SK-N-SH (cell line): ENCODE data around the gene PDE4D. TPM values are rescaled to one million over a fixed set of nuclear protein-coding genes. Genes with fewer than 3 reads are reported as not detected.

Experiments
- CTCF ChIA-PET: fragments of 300-600, 350-600 bp; formaldehyde crosslinking; extraction: SDS; loops from one replicate; lab custom pipeline; 2021; lab: Yijun Ruan, JAX
- POLR2A ChIA-PET: fragments of 350-600 bp; sonication (Branson Sonifier 250); formaldehyde crosslinking; extraction: SDS; loops from one replicate; lab custom pipeline; 2020; ENCODE audit warnings: antibody characterized with exemption, inconsistent platforms; lab: Yijun Ruan, JAX
- DNase-seq: peaks from one replicate; pipeline ENCODE4 v3.0.0; 2012
- H2AFZ ChIP-seq: fragments of 200-600 bp; sonication (generic); 2 replicates; pipeline ENCODE4 v1.8.1; 2016; ENCODE audit warnings: antibody characterized with exemption, mild to moderate bottlenecking, low read depth
- H3F3A ChIP-seq: fragments of 200-600 bp; sonication (generic); replicated peaks from 2 replicates; pipeline ENCODE3; 2016; ENCODE audit warnings: antibody characterized with exemption, mild to moderate bottlenecking; ENCODE audit not compliant: insufficient read depth
- H3K27ac ChIP-seq, 2 experiments: fragments of 200-500 bp in 1 of 2; fragments of 200-600 bp in 1 of 2; sonication (Bioruptor generic) in 1 of 2; sonication (generic), shearing (Covaris generic) in 1 of 2; 2 replicates each; pipeline versions ENCODE4 v1.5.1 to v1.6.1; 2014 to 2016; ENCODE audit warnings: low read depth in 2 of 2, inconsistent platforms in 1 of 2, low read length in 1 of 2, mild to moderate bottlenecking in 1 of 2, mixed read lengths in 1 of 2
- H3K27me3 ChIP-seq: fragments of 200-600 bp; sonication (generic), shearing (Covaris generic); 2 replicates; pipeline ENCODE4 v1.6.1; 2016; ENCODE audit warnings: mixed run types; ENCODE audit not compliant: insufficient read depth
- H3K36me3 ChIP-seq, 2 experiments: fragments of 200-500 bp in 1 of 2; fragments of 200-600 bp in 1 of 2; sonication (Bioruptor generic) in 1 of 2; sonication (generic) in 1 of 2; replicated peaks in 1 of 2; 2 replicates each; pipeline versions ENCODE3 to v1.5.1; 2014 to 2016; ENCODE audit warnings: low read length in 1 of 2, mild to moderate bottlenecking in 1 of 2; ENCODE audit not compliant: insufficient read depth in 2 of 2, control insufficient read depth in 1 of 2
- H3K4me1 ChIP-seq, 2 experiments: fragments of 200-500 bp in 1 of 2; fragments of 200-600 bp in 1 of 2; sonication (Bioruptor generic) in 1 of 2; sonication (generic), shearing (Covaris generic) in 1 of 2; 2 replicates each; pipeline versions ENCODE4 v1.5.1 to v1.6.1; 2014 to 2016; ENCODE audit warnings: low read depth in 1 of 2, low read length in 1 of 2, mixed run types in 1 of 2; ENCODE audit not compliant: insufficient read depth in 2 of 2, control insufficient read depth in 1 of 2
- H3K4me2 ChIP-seq: fragments of 200-600 bp; sonication (generic), shearing (Covaris generic); 2 replicates; pipeline ENCODE4 v1.6.1; 2017; ENCODE audit warnings: mixed run types
- H3K4me3 ChIP-seq, 2 experiments: fragments of 200-500 bp in 1 of 2; fragments of 200-600 bp in 1 of 2; sonication (Bioruptor generic) in 1 of 2; sonication (generic), shearing (Covaris generic) in 1 of 2; 2 replicates each; pipeline versions ENCODE4 v1.5.1 to v1.8.1; 2014 to 2016; ENCODE audit warnings: low read depth in 2 of 2, inconsistent platforms in 1 of 2, low read length in 1 of 2, mild to moderate bottlenecking in 1 of 2, mixed read lengths in 1 of 2, moderate library complexity in 1 of 2
- H3K79me2 ChIP-seq: fragments of 200-600 bp; sonication (generic); 2 replicates; pipeline ENCODE4 v1.8.1; 2017; ENCODE audit warnings: mild to moderate bottlenecking; ENCODE audit not compliant: insufficient read depth
- H3K9ac ChIP-seq: fragments of 200-600 bp; sonication (generic); 2 replicates; pipeline ENCODE4 v1.6.1; 2017; ENCODE audit warnings: mixed run types
- H3K9me2 ChIP-seq: fragments of 200-600 bp; sonication (generic); 2 replicates; pipeline ENCODE4 v1.6.1; 2017; ENCODE audit warnings: mixed run types
- H3K9me3 ChIP-seq: fragments of 200-600 bp; sonication (generic); 2 replicates; pipeline ENCODE4 v1.6.1; 2017; ENCODE audit warnings: mixed run types, mild to moderate bottlenecking, moderate library complexity
- H4K20me1 ChIP-seq: fragments of 200-600 bp; sonication (generic); 2 replicates; pipeline ENCODE4 v1.6.1; 2017; ENCODE audit warnings: mild to moderate bottlenecking, mixed run types; ENCODE audit not compliant: insufficient read depth
- IRF3 ChIP-seq: fragments of 150-350 bp; IDR thresholded peaks from 2 replicates; pipeline ENCODE4 v1.6.1; 2016; ENCODE audit warnings: mild to moderate bottlenecking, low read depth, low read length
- NFIC ChIP-seq: IDR thresholded peaks from 2 replicates; pipeline ENCODE4 v1.4.0; 2012; ENCODE audit warnings: borderline replicate concordance
- SIN3A ChIP-seq: IDR thresholded peaks from 2 replicates; pipeline ENCODE4 v1.6.1; 2012; ENCODE audit warnings: low read depth, mild to moderate bottlenecking, low read length, moderate library complexity, borderline replicate concordance
- SMC3 ChIP-seq: IDR thresholded peaks from 2 replicates; pipeline ENCODE4 v1.6.1; 2012; ENCODE audit warnings: low read depth, low read length, improper control_type of control experiment
- USF1 ChIP-seq: IDR thresholded peaks from 2 replicates; pipeline ENCODE4 v1.4.0; 2012; ENCODE audit warnings: low read depth, borderline replicate concordance
- WGBS: methylation state at CpG from one replicate; pipeline ENCODE4 v1.1.6; 2017; ENCODE audit warnings: low lambda C conversion rate; 5-methylcytosine and 5-hydroxymethylcytosine counted together
- polyA plus RNA-seq, 3 experiments: library from polyadenylated mRNA; depleted of rRNA; stranded (reverse); fragments of >200 nt; gene quantifications; 2 replicates each; pipeline ENCODE4 v1.2.3, GENCODE V29; 2012
- TF ChIP-seq, protein P1 (sequence below): IDR thresholded peaks from 2 replicates; pipeline ENCODE4; 2012

Gene PDE4D
- polyA plus RNA-seq, 1 of the 3 experiments (the other 2 are of a cell fraction): 2.4 TPM

DNA sequence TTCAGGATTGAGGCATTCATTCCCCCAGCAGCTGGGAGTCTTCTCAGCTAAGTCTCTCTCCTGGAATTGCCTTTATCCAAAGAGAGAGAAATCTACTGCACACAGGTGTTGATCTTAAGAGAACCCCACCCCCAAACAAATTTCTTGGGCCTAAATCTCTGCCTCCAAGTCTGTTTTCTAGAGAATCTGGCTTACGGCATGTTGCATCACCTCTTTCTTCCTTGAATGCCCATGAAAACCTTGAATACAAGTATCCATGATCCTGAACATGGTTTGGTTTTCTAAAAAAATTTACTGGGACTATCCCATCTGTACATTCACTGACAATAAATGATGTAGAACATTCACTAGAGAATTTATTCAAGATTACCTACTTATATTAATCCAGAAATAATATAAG is 401.6 kb downstream of the PDE4D start:
- Histone ChIP-seq H3K9me2 (no peaks in the 10 kb centered on the region), H3K79me2 (no peaks in the 10 kb centered on the region), H3K36me3 (no peaks in the 10 kb centered on the region), H3K27me3 (no peaks in the 10 kb centered on the region), H3K4me3 (no peak overlapping the region), H3K4me1 (peaks cover 0 to 11% of the 10 kb centered on the region in 2 experiments; a peak in 2 of 4 replicates), H3K27ac (no peak overlapping the region), H4K20me1 (no peaks in the 10 kb centered on the region), H3K9me3 (no peaks in the 10 kb centered on the region; the same call in 1 of the 2 replicates), H3K4me2 (no peak overlapping the region), H2AFZ (no peak overlapping the region), H3K9ac (no peak overlapping the region), H3F3A (no peaks in the 10 kb centered on the region)
- ChIA-PET CTCF (interaction anchor here (1.2 to 1.4 kb wide), 2 partner anchors 103 to 303 kb away, joined by 4 read pairs; no protein-coding TSS in a partner anchor), POLR2A (no interaction called here)
- no peak for TF ChIP-seq SMC3
- TF ChIP-seq NFIC: no peak
- no peak for TF ChIP-seq IRF3
- no peak for TF ChIP-seq USF1
- TF ChIP-seq SIN3A: no peak
- WGBS: 94% methylated on average over 1 of the region's 1 CpG
- DNase-seq: no peak

GRCh38 chr5:59489551-59489950 is 404.0 kb downstream of the PDE4D start:
- Histone ChIP-seq H3K4me1 (peaks cover 16 to 33% of the 10 kb centered on the region in 2 experiments), H3K27ac (no peak overlapping the region; a peak in 1 of 4 replicates), H3K4me2 (no peak overlapping the region), H3K9me2 (no peaks in the 10 kb centered on the region), H3F3A (peaks cover 13% of the 10 kb centered on the region), H2AFZ (no peak overlapping the region), H3K27me3 (no peaks in the 10 kb centered on the region), H4K20me1 (no peaks in the 10 kb centered on the region; the same call in 1 of the 2 replicates), H3K9me3 (no peaks in the 10 kb centered on the region; the same call in 1 of the 2 replicates), H3K9ac (no peak overlapping the region), H3K79me2 (no peaks in the 10 kb centered on the region), H3K4me3 (no peak overlapping the region), H3K36me3 (no peaks in the 10 kb centered on the region)
- CTCF ChIA-PET: interaction anchor here (1.0 to 1.1 kb wide), 4 partner anchors 12 to 185 kb away, joined by 3 to 4 read pairs (median 4); no protein-coding TSS in a partner anchor
- 95% methylated on average over 1 of the region's 1 CpG for WGBS
- DNase-seq: no peak
- TF ChIP-seq, protein P1, sequence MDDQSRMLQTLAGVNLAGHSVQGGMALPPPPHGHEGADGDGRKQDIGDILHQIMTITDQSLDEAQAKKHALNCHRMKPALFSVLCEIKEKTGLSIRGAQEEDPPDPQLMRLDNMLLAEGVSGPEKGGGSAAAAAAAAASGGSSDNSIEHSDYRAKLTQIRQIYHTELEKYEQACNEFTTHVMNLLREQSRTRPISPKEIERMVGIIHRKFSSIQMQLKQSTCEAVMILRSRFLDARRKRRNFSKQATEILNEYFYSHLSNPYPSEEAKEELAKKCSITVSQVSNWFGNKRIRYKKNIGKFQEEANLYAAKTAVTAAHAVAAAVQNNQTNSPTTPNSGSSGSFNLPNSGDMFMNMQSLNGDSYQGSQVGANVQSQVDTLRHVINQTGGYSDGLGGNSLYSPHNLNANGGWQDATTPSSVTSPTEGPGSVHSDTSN: no peak
- POLR2A ChIA-PET: no interaction called here
